Endothelial cell of umbilical vein (primary cell): Measurements from ENCODE around the gene GRIK3. TPM values are rescaled to one million over a fixed set of nuclear protein-coding genes. Genes with fewer than 3 reads are reported as not detected.

Source experiments
- BruUV-seq: library from RNA; stranded (reverse); fragments of 400-500 nt; replicated peaks from 2 replicates; lab custom pipeline; 2021; lab: Mats Ljungman, UMichigan
- CTCF ChIA-PET: fragments of 300-600, 350-600 bp; sonication (Branson Sonifier 250); formaldehyde crosslinking; loops from one replicate; lab custom pipeline; 2021; ENCODE audit warnings: antibody characterized with exemption, inconsistent platforms; lab: Charles Lee
- POLR2A ChIA-PET: fragments of 300-600, 350-600 bp; sonication (Branson Sonifier 250); formaldehyde crosslinking; loops from one replicate; lab custom pipeline; 2021; ENCODE audit warnings: antibody characterized with exemption, inconsistent platforms; lab: Charles Lee
- DNase-seq: peaks from one replicate; pipeline ENCODE4 v3.0.0-alpha.2; 2011; ENCODE audit warnings: low read depth, low spot score
- FAIRE-seq: peaks from 2 replicates; lab custom pipeline; 2011; peaks lifted over from hg19 to GRCh38; lab: Jason Lieb, UNC
- H2AFZ ChIP-seq: 2 replicates; pipeline ENCODE4 v1.6.0; 2012; ENCODE audit warnings: low read depth, low read length, control low read depth, inconsistent platforms
- H3K27ac ChIP-seq: 2 replicates; pipeline ENCODE4 v1.5.1; 2011; ENCODE audit warnings: low read depth, mild to moderate bottlenecking, control low read depth, low read length, moderate library complexity; ENCODE audit not compliant: insufficient read depth
- H3K27me3 ChIP-seq, 2 experiments: 2 replicates each; pipeline versions ENCODE4 v1.6.0 to v1.6.1; 2011; ENCODE audit warnings: low read length in 2 of 2, mixed read lengths in 1 of 2; ENCODE audit not compliant: control insufficient read depth in 2 of 2, insufficient read depth in 2 of 2
- H3K36me3 ChIP-seq, 2 experiments: 2 replicates in 1 of 2; 3 replicates in 1 of 2; pipeline ENCODE4 v1.5.1; 2011; ENCODE audit warnings: low read length in 2 of 2, mild to moderate bottlenecking in 1 of 2, moderate library complexity in 1 of 2; ENCODE audit not compliant: control insufficient read depth in 2 of 2, insufficient read depth in 2 of 2; ENCODE audit errors: extremely low read depth in 1 of 2
- H3K4me1 ChIP-seq: 3 replicates; pipeline ENCODE4 v1.5.1; 2011; ENCODE audit warnings: mild to moderate bottlenecking, low read length; ENCODE audit not compliant: control insufficient read depth, insufficient read depth; ENCODE audit errors: extremely low read depth
- H3K4me2 ChIP-seq: 2 replicates; pipeline ENCODE4 v1.6.1; 2011; ENCODE audit warnings: low read length, control low read depth, mixed read lengths; ENCODE audit not compliant: insufficient read depth
- H3K4me3 ChIP-seq, 3 experiments: fragments of 200-600 bp in 1 of 3; sonication (generic), shearing (Covaris generic) in 1 of 3; replicated peaks in 1 of 3; 2 replicates each; pipeline ENCODE4 v1.5.1; 2011 to 2016; ENCODE audit warnings: control low read depth in 3 of 3, low read length in 3 of 3, mild to moderate bottlenecking in 2 of 3, inconsistent platforms in 1 of 3, low read depth in 1 of 3, moderate library complexity in 1 of 3; ENCODE audit not compliant: insufficient read depth in 1 of 3
- H3K79me2 ChIP-seq: 2 replicates; pipeline ENCODE4 v1.6.0; 2012; ENCODE audit warnings: low read length, inconsistent platforms; ENCODE audit not compliant: control insufficient read depth, insufficient read depth
- H3K9ac ChIP-seq: replicated peaks from 2 replicates; pipeline ENCODE3; 2011; ENCODE audit warnings: low read length, control low read depth; ENCODE audit not compliant: insufficient read depth; ENCODE audit errors: extremely low read depth
- H3K9me1 ChIP-seq: replicated peaks from 3 replicates; pipeline ENCODE4 v1.6.0; 2011; ENCODE audit warnings: mild to moderate bottlenecking, low read length; ENCODE audit not compliant: control insufficient read depth, insufficient read depth; ENCODE audit errors: extremely low read depth
- H3K9me3 ChIP-seq: replicated peaks from 2 replicates; pipeline ENCODE4 v1.5.1; 2012; ENCODE audit warnings: low read length, inconsistent platforms; ENCODE audit not compliant: control insufficient read depth, insufficient read depth
- H4K20me1 ChIP-seq: replicated peaks from 2 replicates; pipeline ENCODE3; 2011; ENCODE audit warnings: mild to moderate bottlenecking, low read length; ENCODE audit not compliant: control insufficient read depth, insufficient read depth; ENCODE audit errors: extremely low read depth
- EZH2 ChIP-seq: IDR thresholded peaks from 2 replicates; pipeline ENCODE4 v1.6.1; 2012; ENCODE audit warnings: borderline replicate concordance, low read depth, mild to moderate bottlenecking, moderate library complexity, low read length, inconsistent platforms; ENCODE audit not compliant: severe bottlenecking
- FOS ChIP-seq: IDR thresholded peaks from 2 replicates; pipeline ENCODE4 v1.6.1; 2011; ENCODE audit warnings: mild to moderate bottlenecking, low read length, moderate library complexity, borderline replicate concordance; ENCODE audit not compliant: insufficient read depth
- GATA2 ChIP-seq: IDR thresholded peaks from 2 replicates; pipeline ENCODE4 v1.7.0; 2011; ENCODE audit warnings: low read depth, mild to moderate bottlenecking, moderate library complexity, mixed read lengths, low read length; ENCODE audit not compliant: insufficient read length, insufficient read depth
- JUN ChIP-seq: IDR thresholded peaks from 2 replicates; pipeline ENCODE4 v1.6.1; 2011; ENCODE audit warnings: borderline replicate concordance, low read depth; ENCODE audit not compliant: insufficient read length, insufficient read depth
- MYC ChIP-seq: IDR thresholded peaks from one replicate; pipeline ENCODE4 v1.6.1; 2011; ENCODE audit warnings: mild to moderate bottlenecking, low read depth, low read length
- POLR2A ChIP-seq: IDR thresholded peaks from 2 replicates; pipeline ENCODE4 v1.6.1; 2012; ENCODE audit warnings: low read depth, mild to moderate bottlenecking, control low read depth, low read length
- POLR2AphosphoS5 ChIP-seq: IDR thresholded peaks from 2 replicates; pipeline ENCODE4 v1.6.1; 2012; ENCODE audit warnings: low read depth, mild to moderate bottlenecking, control low read depth, low read length, moderate library complexity; ENCODE audit not compliant: insufficient read depth
- dilution Hi-C: fragments of 300-500 bp; cut with MboI; formaldehyde crosslinking; loops from one replicate; pipeline ENCODE4 v1.15.0; 2019; ENCODE audit warnings: low sequenced_read_pairs; ENCODE audit not compliant: extremely low pct_ligation_motif_present
- intact Hi-C: fragments of 100-400 bp; cut with micrococcal nuclease; formaldehyde crosslinking; loops from one replicate; pipeline ENCODE4 v1.10.0; 2022
- polyA plus RNA-seq, 4 experiments: library from polyadenylated mRNA; depleted of rRNA in 3 of 4; stranded (reverse) in 3 of 4; unstranded in 1 of 4; fragments of >200 nt; gene quantifications; 2 replicates each; pipeline versions ENCODE4 v1.2.1 to v1.2.3, GENCODE V29; 2011 to 2012; ENCODE audit warnings: missing spikeins in 1 of 4
- total RNA-seq: library from RNA; stranded (reverse); gene quantifications from 2 replicates; pipeline ENCODE4 v1.2.3, GENCODE V29; 2021
- TF ChIP-seq, protein P1 (sequence below): IDR thresholded peaks from 2 replicates; pipeline ENCODE4 v1.6.1; 2011; ENCODE audit not compliant: insufficient read depth, insufficient read length
- TF ChIP-seq, protein P2 (sequence below), 2 donors: IDR thresholded peaks; 1 replicate in 1 of 2; 2 replicates in 1 of 2; pipeline ENCODE4 v1.5.1; 2011; ENCODE audit warnings: low read length in 2 of 2, mild to moderate bottlenecking in 2 of 2, moderate library complexity in 2 of 2, control low read depth in 1 of 2, inconsistent platforms in 1 of 2, low read depth in 1 of 2; ENCODE audit not compliant: insufficient read depth in 1 of 2; ENCODE audit errors: extremely low read depth in 1 of 2

The GRIK3 gene
- total and polyA plus RNA-seq, 2 donors (not counting 3 experiments of a cell fraction or from before 2014, with no cell fraction given), result not detected

DNA sequence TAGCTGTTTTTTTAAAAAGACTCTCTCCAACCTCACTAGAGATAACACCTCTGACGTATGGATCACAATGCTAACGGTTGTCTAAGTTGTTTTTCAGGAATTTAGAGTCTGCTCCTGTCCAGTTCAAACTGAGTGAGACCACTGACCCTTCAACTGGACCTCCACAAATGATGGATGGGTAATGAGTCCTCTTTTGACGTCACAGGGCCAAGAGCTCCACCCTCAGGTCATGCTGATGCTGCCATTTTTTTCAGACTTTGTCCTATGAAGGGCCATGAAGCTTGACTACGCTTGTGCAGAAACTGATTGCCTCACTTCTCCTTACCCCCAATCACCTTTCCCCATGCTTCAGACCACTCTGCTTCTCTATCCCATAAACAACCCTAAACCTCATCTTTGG, 16.6 kb downstream of the GRIK3 start:
- BruUV-seq, result no TSS peak
- Histone ChIP-seq H2AFZ (no peak overlapping the region), H3K27ac (no peak overlapping the region), H3K4me1 (no peaks in the 10 kb centered on the region), H3K4me2 (no peak overlapping the region), H4K20me1 (no peaks in the 10 kb centered on the region), H3K27me3 (no peaks in the 10 kb centered on the region), H3K79me2 (no peaks in the 10 kb centered on the region), H3K9me3 (no peaks in the 10 kb centered on the region), H3K9ac (no peak overlapping the region), H3K4me3 (no peak overlapping the region), H3K9me1 (no peaks in the 10 kb centered on the region), H3K36me3 (no peaks in the 10 kb centered on the region)
- DNase-seq (no peak), FAIRE-seq (no peak)
- ChIA-PET POLR2A (no interaction called here), CTCF (no interaction called here)
- intact Hi-C loops, result no loop called here
- TF ChIP-seq EZH2 (no peak), MYC (no peak), POLR2AphosphoS5 (no peak), POLR2A (no peak), JUN (no peak), FOS (no peak)
- TF ChIP-seq, protein P1, sequence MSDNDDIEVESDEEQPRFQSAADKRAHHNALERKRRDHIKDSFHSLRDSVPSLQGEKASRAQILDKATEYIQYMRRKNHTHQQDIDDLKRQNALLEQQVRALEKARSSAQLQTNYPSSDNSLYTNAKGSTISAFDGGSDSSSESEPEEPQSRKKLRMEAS, result no peak
- dilution Hi-C loops, result no loop called here

DNA sequence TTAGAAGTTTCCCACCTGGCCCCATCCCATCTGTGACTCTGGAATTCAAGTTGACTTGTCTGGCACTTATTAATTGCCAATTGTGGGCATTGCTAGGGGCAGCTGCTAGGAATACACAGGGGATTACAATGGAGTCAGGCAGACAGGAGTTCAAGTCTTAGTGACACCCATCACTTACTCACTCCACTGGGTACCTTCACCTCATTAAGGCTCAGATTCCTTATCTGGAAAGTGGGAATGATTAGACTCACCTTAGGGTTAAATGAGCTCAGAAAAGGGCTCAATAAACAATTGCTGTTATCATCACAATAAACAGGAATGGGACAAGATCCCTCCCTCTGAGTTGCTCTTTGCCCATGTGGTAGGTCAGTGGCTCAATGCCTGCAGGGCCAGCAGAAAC, 18.2 kb downstream of the GRIK3 start:
- no peaks in the 10 kb centered on the region for H3K36me3 ChIP-seq
- DNase-seq, result no peak
- H3K27me3 ChIP-seq, result no peaks in the 10 kb centered on the region
- H3K4me3 ChIP-seq, result no peak overlapping the region
- intact Hi-C loops (no loop called here), dilution Hi-C loops (no loop called here)
- BruUV-seq, result no TSS peak
- H3K27ac ChIP-seq, result no peak overlapping the region
- no peaks in the 10 kb centered on the region for H3K4me1 ChIP-seq
- ChIA-PET CTCF (no interaction called here), POLR2A (no interaction called here)
- H2AFZ ChIP-seq, result no peak overlapping the region
- no peaks in the 10 kb centered on the region for H3K9me1 ChIP-seq
- TF ChIP-seq JUN (no peak), EZH2 (no peak), GATA2 (no peak), FOS (no peak), POLR2A (no peak), MYC (no peak), POLR2AphosphoS5 (no peak)
- TF ChIP-seq, protein P2, sequence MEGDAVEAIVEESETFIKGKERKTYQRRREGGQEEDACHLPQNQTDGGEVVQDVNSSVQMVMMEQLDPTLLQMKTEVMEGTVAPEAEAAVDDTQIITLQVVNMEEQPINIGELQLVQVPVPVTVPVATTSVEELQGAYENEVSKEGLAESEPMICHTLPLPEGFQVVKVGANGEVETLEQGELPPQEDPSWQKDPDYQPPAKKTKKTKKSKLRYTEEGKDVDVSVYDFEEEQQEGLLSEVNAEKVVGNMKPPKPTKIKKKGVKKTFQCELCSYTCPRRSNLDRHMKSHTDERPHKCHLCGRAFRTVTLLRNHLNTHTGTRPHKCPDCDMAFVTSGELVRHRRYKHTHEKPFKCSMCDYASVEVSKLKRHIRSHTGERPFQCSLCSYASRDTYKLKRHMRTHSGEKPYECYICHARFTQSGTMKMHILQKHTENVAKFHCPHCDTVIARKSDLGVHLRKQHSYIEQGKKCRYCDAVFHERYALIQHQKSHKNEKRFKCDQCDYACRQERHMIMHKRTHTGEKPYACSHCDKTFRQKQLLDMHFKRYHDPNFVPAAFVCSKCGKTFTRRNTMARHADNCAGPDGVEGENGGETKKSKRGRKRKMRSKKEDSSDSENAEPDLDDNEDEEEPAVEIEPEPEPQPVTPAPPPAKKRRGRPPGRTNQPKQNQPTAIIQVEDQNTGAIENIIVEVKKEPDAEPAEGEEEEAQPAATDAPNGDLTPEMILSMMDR (IDR thresholded peaks at IDR 0.05; ENCODE audit: extremely low read depth in 1 of 2, insufficient read depth in 1 of 2, low read depth in 1 of 2, low read length in 2 of 2), result no peak
- TF ChIP-seq, protein P1, result no peak
- H4K20me1 ChIP-seq, result no peaks in the 10 kb centered on the region
- no peaks in the 10 kb centered on the region for H3K79me2 ChIP-seq
- FAIRE-seq, result no peak
- no peak overlapping the region for H3K4me2 ChIP-seq
- no peak overlapping the region for H3K9ac ChIP-seq
- no peaks in the 10 kb centered on the region for H3K9me3 ChIP-seq
